Coronary artery (tissue), 2 donors: ENCODE data around the gene SLC48A1.

Experiments used
- DNase-seq: peaks from one replicate; pipeline ENCODE4 v3.0.0-alpha.2; 2017; ENCODE audit warnings: low spot score
- H3K27ac ChIP-seq, 2 donors: fragments of 200-600 bp; sonication (generic); one replicate each; pipeline ENCODE4 v1.5.1; 2016 to 2019
- H3K4me3 ChIP-seq: fragments of 200-600 bp; sonication (generic); 2 replicates; pipeline ENCODE4 v1.5.1; 2016; ENCODE audit warnings: mild to moderate bottlenecking, moderate library complexity
- TF ChIP-seq, protein P1 (sequence below): fragments of 200-600 bp; sonication (generic); IDR thresholded peaks from one replicate; pipeline ENCODE4 v1.5.1; 2019; ENCODE audit warnings: antibody characterized with exemption

The SLC48A1 gene

DNA sequence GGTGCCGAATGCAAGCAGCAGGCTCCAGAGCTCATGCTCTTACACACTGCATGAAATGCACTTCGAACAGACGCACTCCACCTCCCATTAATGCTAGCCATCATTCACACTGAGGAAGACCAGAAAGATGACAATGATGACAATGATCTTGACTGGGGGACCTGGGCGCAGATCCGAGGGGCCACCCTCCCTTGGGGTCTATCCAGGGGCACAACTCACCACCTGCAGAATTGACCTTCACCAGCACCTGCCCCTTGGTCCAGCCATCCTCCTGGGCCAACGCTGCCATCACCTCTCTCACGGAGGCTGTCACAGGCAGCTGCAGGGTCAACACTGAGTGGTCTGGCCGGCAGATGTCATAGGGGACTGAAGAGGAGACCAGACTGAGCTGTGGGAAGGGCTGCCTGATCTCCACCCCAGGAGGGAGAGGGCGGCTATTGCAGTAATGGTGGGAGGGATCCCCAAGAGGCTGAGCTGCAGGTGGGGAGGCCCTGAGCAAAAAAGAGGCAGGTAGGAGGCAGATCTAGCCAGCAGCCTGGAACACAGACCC lies 29.7 kb upstream of the SLC48A1 start:
- Histone ChIP-seq H3K27ac (no peak overlapping the region), H3K4me3 (no peak overlapping the region)
- TF ChIP-seq, protein P1, sequence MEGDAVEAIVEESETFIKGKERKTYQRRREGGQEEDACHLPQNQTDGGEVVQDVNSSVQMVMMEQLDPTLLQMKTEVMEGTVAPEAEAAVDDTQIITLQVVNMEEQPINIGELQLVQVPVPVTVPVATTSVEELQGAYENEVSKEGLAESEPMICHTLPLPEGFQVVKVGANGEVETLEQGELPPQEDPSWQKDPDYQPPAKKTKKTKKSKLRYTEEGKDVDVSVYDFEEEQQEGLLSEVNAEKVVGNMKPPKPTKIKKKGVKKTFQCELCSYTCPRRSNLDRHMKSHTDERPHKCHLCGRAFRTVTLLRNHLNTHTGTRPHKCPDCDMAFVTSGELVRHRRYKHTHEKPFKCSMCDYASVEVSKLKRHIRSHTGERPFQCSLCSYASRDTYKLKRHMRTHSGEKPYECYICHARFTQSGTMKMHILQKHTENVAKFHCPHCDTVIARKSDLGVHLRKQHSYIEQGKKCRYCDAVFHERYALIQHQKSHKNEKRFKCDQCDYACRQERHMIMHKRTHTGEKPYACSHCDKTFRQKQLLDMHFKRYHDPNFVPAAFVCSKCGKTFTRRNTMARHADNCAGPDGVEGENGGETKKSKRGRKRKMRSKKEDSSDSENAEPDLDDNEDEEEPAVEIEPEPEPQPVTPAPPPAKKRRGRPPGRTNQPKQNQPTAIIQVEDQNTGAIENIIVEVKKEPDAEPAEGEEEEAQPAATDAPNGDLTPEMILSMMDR = no peak
- DNase-seq = no peak

- Histone ChIP-seq H3K4me3 (no peak overlapping the region), H3K27ac (no peak overlapping the region)
- TF ChIP-seq, protein P1 = no peak
- no peak for DNase-seq
Measured at GRCh38 chr12:47744005-47744651, 28.9 kb upstream of the SLC48A1 start.

DNA sequence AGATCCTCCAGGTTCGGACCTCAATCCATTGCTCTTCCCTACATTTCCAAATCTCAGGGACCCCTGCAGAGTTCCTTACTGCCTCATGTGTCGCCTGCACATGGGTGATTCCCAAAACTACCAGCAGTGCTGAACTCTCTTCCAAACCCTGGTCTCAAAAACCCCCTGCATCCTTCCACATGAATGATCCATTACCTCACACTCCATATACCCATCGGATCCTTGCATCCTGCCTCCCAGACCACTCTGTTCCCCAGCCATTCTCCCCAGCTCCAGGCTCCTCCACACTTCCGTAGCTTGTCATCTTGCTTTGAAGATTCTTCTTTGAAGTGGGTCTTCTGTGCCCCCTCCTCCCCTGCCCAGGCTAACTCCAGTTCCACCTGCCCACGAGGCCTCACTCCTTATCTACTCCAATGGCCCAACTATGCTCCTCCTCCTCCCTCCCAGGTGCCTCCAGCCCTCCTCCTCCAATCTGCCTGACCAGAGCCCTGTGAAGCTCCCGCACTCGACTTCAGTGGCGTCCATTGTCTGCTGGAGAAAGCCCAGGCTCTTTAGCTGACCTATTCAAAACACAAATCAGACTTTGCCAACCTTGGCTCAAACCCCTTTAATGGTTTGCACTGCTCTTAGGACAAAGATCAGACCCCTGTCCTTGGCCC lies 28.1 kb upstream of the SLC48A1 start:
- no peak overlapping the region for H3K27ac ChIP-seq
- no peak for DNase-seq
- TF ChIP-seq, protein P1 = no peak
- no peak overlapping the region for H3K4me3 ChIP-seq

GRCh38 chr12:47745485-47746041 lies 27.5 kb upstream of the SLC48A1 start:
- no peak overlapping the region for H3K4me3 ChIP-seq
- TF ChIP-seq, protein P1 = no peak
- no peak overlapping the region for H3K27ac ChIP-seq
- no peak for DNase-seq

DNA sequence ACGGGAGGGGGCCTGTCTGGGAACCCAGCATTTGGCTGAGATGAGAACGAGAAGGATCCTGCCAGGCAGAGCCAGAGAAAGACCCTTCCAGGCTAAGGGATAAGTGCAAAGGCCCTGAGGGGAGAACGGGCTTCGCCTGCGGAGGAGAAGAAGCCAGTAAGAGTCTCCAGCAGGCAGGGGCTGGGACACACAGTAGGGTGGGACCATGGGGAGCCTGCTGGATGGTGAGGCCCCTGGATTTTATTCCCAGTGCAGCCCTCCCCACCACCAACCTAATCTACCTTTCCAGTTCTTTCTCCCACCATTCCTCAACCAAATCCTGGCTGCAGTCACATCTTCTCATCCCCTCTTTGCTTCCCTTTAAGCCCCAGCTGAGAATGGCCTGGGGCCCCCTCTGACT lies 27.0 kb upstream of the SLC48A1 start:
- no peak for DNase-seq
- Histone ChIP-seq H3K4me3 (no peak overlapping the region), H3K27ac (no peak overlapping the region)
- TF ChIP-seq, protein P1 = no peak

GRCh38 chr12:47746523-47746922 lies 26.5 kb upstream of the SLC48A1 start:
- TF ChIP-seq, protein P1 = no peak
- Histone ChIP-seq H3K4me3 (no peak overlapping the region), H3K27ac (no peak overlapping the region)
- DNase-seq = no peak
